OCI-LY1 (cell line): ENCODE results near the gene LRRC41.

ENCODE experiments used
- EZH2 ChIP-seq: fragments of 200-600 bp; sonication (generic), shearing (Covaris generic); IDR thresholded peaks from 2 replicates; pipeline ENCODE4 v1.8.0; 2017; ENCODE audit warnings: borderline replicate concordance, mixed run types, mild to moderate bottlenecking, antibody characterized with exemption, low read length, moderate library complexity, mixed read lengths
- TF ChIP-seq, protein P1 (sequence below): fragments of 200-600 bp; sonication (generic), shearing (Covaris generic); IDR thresholded peaks from 2 replicates; pipeline ENCODE4 v1.5.1; 2017; ENCODE audit warnings: mild to moderate bottlenecking, antibody characterized with exemption, low read length, moderate library complexity, mixed read lengths

DNA sequence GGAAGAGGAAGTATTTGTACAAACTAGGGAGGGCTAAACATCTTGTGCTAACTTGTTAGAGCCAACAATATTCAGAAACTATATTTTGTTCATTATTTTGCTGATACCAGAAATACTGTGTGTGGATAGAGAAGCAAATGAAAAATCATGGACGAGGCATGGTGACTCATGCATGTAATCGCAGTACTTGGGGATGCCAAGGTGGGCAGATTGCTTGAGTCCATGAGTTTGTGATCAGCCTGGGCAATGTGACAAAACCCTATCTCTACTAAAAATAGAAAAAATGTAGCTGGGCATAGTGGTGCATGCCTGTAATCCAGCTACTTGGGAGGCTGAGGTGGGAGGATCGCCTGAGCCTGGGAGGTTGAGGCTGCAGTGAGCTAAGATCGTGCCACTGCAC, 13.4 kb downstream of the LRRC41 start:
- TF ChIP-seq EZH2 = no peak
- TF ChIP-seq, protein P1, sequence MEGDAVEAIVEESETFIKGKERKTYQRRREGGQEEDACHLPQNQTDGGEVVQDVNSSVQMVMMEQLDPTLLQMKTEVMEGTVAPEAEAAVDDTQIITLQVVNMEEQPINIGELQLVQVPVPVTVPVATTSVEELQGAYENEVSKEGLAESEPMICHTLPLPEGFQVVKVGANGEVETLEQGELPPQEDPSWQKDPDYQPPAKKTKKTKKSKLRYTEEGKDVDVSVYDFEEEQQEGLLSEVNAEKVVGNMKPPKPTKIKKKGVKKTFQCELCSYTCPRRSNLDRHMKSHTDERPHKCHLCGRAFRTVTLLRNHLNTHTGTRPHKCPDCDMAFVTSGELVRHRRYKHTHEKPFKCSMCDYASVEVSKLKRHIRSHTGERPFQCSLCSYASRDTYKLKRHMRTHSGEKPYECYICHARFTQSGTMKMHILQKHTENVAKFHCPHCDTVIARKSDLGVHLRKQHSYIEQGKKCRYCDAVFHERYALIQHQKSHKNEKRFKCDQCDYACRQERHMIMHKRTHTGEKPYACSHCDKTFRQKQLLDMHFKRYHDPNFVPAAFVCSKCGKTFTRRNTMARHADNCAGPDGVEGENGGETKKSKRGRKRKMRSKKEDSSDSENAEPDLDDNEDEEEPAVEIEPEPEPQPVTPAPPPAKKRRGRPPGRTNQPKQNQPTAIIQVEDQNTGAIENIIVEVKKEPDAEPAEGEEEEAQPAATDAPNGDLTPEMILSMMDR = no peak
